ENCODE results near the gene ITFG2. TPM values are rescaled to one million over a fixed set of nuclear protein-coding genes. Genes with fewer than 3 reads are reported as not detected.

The ITFG2 gene
- total and polyA plus RNA-seq, 2 of the 13 experiments (the other 11 are each of a cell fraction or from before 2014, with no cell fraction given): 14.8 to 15.5 TPM

DNA sequence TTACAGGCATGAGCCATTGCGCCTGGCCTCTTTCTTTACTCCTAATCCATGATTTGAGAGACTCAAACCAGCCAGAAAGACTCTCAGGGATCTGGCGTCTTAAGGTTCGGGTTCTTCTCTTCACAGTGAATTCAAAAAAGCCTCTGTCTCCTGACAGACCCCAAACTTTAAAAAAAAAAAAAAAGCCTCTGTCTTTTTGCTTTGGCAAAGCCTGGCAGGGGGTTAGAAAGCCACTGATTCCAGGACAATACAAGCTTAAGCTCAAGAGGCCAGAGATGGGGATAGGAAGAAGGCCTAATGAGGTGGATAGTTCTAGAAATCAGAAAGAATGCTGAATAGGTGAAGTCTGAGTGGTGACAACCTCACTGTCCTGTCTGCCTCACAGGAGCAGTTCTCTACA, 13.6 kb downstream of the ITFG2 start (continued):
- TF ChIP-seq, protein P1, sequence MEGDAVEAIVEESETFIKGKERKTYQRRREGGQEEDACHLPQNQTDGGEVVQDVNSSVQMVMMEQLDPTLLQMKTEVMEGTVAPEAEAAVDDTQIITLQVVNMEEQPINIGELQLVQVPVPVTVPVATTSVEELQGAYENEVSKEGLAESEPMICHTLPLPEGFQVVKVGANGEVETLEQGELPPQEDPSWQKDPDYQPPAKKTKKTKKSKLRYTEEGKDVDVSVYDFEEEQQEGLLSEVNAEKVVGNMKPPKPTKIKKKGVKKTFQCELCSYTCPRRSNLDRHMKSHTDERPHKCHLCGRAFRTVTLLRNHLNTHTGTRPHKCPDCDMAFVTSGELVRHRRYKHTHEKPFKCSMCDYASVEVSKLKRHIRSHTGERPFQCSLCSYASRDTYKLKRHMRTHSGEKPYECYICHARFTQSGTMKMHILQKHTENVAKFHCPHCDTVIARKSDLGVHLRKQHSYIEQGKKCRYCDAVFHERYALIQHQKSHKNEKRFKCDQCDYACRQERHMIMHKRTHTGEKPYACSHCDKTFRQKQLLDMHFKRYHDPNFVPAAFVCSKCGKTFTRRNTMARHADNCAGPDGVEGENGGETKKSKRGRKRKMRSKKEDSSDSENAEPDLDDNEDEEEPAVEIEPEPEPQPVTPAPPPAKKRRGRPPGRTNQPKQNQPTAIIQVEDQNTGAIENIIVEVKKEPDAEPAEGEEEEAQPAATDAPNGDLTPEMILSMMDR (CRISPR knock-in tag; IDR thresholded peaks at IDR 0.05): no peak
- TF ChIP-seq, protein P2, sequence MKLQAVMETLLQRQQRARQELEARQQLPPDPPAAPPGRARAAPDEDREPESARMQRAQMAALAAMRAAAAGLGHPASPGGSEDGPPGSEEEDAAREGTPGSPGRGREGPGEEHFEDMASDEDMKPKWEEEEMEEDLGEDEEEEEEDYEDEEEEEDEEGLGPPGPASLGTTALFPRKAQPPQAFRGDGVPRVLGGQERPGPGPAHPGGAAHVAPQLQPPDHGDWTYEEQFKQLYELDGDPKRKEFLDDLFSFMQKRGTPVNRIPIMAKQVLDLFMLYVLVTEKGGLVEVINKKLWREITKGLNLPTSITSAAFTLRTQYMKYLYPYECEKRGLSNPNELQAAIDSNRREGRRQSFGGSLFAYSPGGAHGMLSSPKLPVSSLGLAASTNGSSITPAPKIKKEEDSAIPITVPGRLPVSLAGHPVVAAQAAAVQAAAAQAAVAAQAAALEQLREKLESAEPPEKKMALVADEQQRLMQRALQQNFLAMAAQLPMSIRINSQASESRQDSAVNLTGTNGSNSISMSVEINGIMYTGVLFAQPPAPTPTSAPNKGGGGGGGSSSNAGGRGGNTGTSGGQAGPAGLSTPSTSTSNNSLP (IDR thresholded peaks at IDR 0.05; ENCODE audit: low read depth, low read length): no peak
- TF ChIP-seq U2AF1 (optimal IDR thresholded peaks at IDR 0.05; ENCODE audit: low read depth, low read length) (no peak), HNF4A (CRISPR knock-in tag; IDR thresholded peaks at IDR 0.05) (no peak), ESRRA (CRISPR knock-in tag; IDR thresholded peaks at IDR 0.05; ENCODE audit: low read depth) (no peak), ZNF644 (CRISPR knock-in tag; IDR thresholded peaks at IDR 0.05; ENCODE audit: low read depth) (no peak), U2AF2 (IDR thresholded peaks at IDR 0.05; ENCODE audit: low read depth, low read length) (no peak)
- TF ChIP-seq, protein P3, sequence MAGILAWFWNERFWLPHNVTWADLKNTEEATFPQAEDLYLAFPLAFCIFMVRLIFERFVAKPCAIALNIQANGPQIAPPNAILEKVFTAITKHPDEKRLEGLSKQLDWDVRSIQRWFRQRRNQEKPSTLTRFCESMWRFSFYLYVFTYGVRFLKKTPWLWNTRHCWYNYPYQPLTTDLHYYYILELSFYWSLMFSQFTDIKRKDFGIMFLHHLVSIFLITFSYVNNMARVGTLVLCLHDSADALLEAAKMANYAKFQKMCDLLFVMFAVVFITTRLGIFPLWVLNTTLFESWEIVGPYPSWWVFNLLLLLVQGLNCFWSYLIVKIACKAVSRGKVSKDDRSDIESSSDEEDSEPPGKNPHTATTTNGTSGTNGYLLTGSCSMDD (CRISPR knock-in tag; IDR thresholded peaks at IDR 0.05): no peak
- TF ChIP-seq, protein P4, sequence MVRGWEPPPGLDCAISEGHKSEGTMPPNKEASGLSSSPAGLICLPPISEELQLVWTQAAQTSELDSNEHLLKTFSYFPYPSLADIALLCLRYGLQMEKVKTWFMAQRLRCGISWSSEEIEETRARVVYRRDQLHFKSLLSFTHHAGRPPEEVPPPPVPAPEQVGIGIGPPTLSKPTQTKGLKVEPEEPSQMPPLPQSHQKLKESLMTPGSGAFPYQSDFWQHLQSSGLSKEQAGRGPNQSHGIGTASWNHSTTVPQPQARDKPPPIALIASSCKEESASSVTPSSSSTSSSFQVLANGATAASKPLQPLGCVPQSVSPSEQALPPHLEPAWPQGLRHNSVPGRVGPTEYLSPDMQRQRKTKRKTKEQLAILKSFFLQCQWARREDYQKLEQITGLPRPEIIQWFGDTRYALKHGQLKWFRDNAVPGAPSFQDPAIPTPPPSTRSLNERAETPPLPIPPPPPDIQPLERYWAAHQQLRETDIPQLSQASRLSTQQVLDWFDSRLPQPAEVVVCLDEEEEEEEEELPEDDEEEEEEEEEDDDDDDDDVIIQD (CRISPR knock-in tag; IDR thresholded peaks at IDR 0.05; ENCODE audit: low read depth): no peak
- TF ChIP-seq, protein P5, sequence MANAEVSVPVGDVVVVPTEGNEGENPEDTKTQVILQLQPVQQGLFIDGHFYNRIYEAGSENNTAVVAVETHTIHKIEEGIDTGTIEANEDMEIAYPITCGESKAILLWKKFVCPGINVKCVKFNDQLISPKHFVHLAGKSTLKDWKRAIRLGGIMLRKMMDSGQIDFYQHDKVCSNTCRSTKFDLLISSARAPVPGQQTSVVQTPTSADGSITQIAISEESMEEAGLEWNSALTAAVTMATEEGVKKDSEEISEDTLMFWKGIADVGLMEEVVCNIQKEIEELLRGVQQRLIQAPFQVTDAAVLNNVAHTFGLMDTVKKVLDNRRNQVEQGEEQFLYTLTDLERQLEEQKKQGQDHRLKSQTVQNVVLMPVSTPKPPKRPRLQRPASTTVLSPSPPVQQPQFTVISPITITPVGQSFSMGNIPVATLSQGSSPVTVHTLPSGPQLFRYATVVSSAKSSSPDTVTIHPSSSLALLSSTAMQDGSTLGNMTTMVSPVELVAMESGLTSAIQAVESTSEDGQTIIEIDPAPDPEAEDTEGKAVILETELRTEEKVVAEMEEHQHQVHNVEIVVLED (CRISPR knock-in tag; IDR thresholded peaks at IDR 0.05; ENCODE audit: borderline replicate concordance): no peak
- TF ChIP-seq, protein P6, sequence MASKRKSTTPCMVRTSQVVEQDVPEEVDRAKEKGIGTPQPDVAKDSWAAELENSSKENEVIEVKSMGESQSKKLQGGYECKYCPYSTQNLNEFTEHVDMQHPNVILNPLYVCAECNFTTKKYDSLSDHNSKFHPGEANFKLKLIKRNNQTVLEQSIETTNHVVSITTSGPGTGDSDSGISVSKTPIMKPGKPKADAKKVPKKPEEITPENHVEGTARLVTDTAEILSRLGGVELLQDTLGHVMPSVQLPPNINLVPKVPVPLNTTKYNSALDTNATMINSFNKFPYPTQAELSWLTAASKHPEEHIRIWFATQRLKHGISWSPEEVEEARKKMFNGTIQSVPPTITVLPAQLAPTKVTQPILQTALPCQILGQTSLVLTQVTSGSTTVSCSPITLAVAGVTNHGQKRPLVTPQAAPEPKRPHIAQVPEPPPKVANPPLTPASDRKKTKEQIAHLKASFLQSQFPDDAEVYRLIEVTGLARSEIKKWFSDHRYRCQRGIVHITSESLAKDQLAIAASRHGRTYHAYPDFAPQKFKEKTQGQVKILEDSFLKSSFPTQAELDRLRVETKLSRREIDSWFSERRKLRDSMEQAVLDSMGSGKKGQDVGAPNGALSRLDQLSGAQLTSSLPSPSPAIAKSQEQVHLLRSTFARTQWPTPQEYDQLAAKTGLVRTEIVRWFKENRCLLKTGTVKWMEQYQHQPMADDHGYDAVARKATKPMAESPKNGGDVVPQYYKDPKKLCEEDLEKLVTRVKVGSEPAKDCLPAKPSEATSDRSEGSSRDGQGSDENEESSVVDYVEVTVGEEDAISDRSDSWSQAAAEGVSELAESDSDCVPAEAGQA (IDR thresholded peaks at IDR 0.05; ENCODE audit: low read depth): no peak
- TF ChIP-seq, protein P6 (CRISPR knock-in tag; IDR thresholded peaks at IDR 0.05; ENCODE audit: borderline replicate concordance): no peak
- TF ChIP-seq, protein P7, sequence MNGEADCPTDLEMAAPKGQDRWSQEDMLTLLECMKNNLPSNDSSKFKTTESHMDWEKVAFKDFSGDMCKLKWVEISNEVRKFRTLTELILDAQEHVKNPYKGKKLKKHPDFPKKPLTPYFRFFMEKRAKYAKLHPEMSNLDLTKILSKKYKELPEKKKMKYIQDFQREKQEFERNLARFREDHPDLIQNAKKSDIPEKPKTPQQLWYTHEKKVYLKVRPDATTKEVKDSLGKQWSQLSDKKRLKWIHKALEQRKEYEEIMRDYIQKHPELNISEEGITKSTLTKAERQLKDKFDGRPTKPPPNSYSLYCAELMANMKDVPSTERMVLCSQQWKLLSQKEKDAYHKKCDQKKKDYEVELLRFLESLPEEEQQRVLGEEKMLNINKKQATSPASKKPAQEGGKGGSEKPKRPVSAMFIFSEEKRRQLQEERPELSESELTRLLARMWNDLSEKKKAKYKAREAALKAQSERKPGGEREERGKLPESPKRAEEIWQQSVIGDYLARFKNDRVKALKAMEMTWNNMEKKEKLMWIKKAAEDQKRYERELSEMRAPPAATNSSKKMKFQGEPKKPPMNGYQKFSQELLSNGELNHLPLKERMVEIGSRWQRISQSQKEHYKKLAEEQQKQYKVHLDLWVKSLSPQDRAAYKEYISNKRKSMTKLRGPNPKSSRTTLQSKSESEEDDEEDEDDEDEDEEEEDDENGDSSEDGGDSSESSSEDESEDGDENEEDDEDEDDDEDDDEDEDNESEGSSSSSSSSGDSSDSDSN (CRISPR knock-in tag; IDR thresholded peaks at IDR 0.05): no peak
